HL-60/S4 treated with retinoic acid at 250 ng/mL for 4 days and 3 days (cell line): ENCODE data around the gene BSDC1.

ENCODE experiments used
- in situ Hi-C: fragments of 300-500 bp; cut with MboI; formaldehyde crosslinking; loops from 2 replicates; pipeline ENCODE4 v1.7.0; 2022; ENCODE audit warnings: low sequenced_read_pairs

The BSDC1 gene

GRCh38 chr1:32337855-32338636, 56.2 kb downstream of the BSDC1 start:
- in situ Hi-C loops = no loop called here

- in situ Hi-C loops = no loop called here
Observed at GRCh38 chr1:32336963-32337675, 57.1 kb downstream of the BSDC1 start.

- in situ Hi-C loops = no loop called here
Observed at GRCh38 chr1:32336591-32336932, 57.7 kb downstream of the BSDC1 start.

- in situ Hi-C loops = no loop called here
Observed at GRCh38 chr1:32335790-32336590, 58.3 kb downstream of the BSDC1 start, which contains the start of gene MARCKSL1. MARCKSL1 (minus strand) TSS chr1:32336233; CDS start chr1:32336033, 200 bp downstream.

GRCh38 chr1:32335535-32335789, 58.8 kb downstream of the BSDC1 start:
- in situ Hi-C loops = no loop called here

GRCh38 chr1:32334864-32335534, 59.2 kb downstream of the BSDC1 start:
- in situ Hi-C loops = no loop called here

- in situ Hi-C loops = no loop called here
Observed at GRCh38 chr1:32334274-32334861, 59.9 kb downstream of the BSDC1 start.

- in situ Hi-C loops = no loop called here
Observed at GRCh38 chr1:32333251-32333963, 60.8 kb downstream of the BSDC1 start.

- in situ Hi-C loops = no loop called here
Observed at GRCh38 chr1:32332290-32333079, 61.8 kb downstream of the BSDC1 start.

GRCh38 chr1:32331549-32331948, 62.7 kb downstream of the BSDC1 start:
- in situ Hi-C loops = no loop called here

- in situ Hi-C loops = no loop called here
Observed at GRCh38 chr1:32330558-32331151, 63.6 kb downstream of the BSDC1 start.

GRCh38 chr1:32329931-32330466, 64.2 kb downstream of the BSDC1 start:
- in situ Hi-C loops = no loop called here

- in situ Hi-C loops = no loop called here
Observed at GRCh38 chr1:32327204-32327603, 67.0 kb downstream of the BSDC1 start.

- in situ Hi-C loops = no loop called here
Observed at GRCh38 chr1:32321712-32322291, 72.4 kb downstream of the BSDC1 start.

- in situ Hi-C loops = no loop called here
Observed at GRCh38 chr1:32318127-32318869, 75.9 kb downstream of the BSDC1 start.

- in situ Hi-C loops = no loop called here
Observed at GRCh38 chr1:32316903-32317277, 77.4 kb downstream of the BSDC1 start.
